ENCODE measurements around the gene E2F8. TPM values are rescaled to one million over a fixed set of nuclear protein-coding genes. Genes with fewer than 3 reads are reported as not detected.

E2F8 gene
- polyA plus RNA-seq, 1 donor, result 11.4 TPM

DNA sequence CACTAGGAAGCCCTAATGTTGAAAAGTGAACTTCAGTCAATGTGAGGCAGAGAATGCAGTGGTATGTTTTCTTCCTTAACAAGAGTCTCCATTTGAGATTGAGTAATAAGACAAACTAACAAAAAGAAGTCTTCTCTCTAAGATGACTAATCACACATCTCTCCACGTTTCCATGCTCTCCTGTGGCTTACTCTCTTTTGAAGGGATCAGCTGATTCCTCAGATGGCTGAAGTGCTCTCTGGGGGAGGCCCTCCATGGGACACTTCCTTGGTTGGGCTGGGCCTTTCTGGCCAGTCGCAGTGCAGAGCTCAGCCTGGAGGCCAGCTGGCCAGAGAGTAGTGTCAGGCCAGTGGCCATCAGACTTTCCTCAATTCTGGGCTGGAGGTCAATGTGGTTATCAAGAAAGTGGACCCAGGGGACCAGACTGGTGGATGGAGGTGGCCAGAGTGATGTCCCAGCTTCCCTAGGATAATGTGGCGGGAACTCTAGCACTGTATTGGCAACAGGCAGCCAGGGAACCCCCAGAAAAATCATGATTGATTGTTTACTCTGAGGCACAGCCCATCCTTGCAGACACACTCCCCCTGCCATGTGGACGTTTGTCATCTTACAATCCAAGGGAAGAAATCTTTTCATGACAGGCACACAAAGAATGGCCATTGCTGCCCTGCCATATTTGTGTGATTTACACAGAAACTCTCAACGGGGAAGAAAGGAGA, 53.5 kb downstream of the E2F8 start:
- no peak for DNase-seq

DNA sequence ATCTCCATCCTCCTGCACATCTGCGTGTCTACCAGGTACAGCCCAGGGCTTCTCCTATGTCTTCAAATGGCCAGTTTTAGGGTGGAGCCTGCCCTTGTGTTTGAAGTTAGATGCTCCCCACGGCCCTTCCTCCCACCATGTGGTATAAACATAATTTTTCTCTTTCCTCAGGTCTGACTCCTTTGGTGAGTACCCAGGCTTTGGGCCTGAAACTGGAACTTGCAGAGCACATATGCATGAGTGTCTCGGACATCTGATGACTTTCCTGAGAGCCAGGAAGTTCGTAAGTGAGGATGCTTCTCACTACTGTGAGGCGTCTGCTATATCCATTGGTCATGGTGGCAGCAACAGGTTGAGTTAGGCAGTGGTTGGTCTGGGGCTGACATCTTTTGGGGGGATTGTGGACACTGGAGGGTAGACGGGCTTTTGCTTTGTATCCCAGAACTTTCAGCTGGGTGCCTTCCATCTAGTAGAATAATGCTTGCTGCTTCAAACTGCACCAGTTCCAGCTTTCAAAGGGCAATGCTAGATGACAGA, 55.2 kb downstream of the E2F8 start:
- no peak for DNase-seq

DNA sequence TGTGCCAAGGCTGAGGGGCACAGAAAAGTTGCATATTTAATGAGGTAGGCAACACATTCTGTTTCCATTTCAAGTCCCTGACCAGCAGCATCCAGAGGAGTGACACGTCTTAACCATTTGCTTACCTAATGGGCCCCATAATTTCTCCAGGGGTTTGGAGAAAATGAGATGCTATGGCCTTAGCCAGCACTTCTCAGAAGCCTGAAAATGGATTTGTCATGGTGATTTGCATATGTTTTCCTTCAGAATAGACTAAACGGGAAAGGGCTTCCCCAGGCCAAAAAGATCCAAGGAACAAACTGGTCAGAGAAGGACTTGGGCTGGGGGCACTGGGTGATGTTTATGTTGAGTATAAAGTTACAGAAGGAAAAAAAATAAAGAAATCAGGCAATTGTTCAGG, 55.7 kb downstream of the E2F8 start:
- no peak for DNase-seq

DNA sequence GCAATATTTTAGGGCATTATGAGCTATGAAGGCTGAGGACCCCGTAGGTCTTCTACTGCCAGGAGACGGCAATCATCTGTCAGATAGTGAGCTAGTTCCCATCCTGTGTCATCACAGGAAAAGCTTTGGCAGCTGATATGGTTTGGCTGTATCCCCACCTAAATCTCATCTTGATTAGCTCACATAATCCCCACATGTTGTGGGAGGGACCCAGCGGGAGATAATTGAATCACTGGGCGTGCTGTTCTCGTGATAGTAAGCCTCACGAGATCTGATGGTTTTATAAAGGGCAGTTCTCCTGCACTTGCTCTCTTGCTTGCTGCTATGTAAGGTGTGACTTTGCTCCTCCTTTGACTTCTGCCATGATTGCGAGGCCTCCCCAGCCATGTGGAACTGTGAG, 57.1 kb downstream of the E2F8 start:
- DNase-seq, result no peak

DNA sequence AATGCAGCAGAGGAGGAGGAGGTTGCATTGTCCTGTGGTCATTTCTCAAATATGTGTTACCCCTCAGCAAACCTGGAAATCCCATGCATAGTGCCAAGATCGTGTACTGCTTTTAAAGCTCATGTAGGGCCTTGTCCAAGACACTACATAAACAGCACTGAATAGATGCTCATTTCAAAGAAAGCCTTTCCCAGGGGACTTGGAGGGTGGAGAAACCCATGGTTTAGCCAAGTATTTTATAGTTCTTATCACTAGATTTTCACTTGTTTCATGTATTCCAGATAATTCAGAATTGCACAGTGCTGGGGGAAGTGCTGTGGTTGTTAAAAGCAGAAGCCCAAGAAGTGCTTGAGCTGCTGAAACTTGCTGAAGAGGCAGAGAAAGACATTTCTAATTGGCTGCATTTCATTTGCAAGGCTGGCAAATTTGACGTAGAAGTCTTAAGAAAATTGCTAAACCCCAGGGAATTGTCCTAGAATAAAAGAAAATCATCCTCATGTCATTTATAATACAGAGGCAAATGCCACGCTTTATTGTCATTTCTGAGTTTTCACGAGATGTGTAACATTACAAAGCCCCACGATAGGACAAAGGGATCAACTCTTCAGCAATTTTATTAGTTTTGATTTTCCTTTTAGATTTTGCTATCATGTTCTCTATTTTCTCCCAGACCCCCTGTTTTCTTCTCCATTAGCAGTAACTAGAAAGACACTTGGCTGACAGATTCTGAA, 59.0 kb downstream of the E2F8 start:
- DNase-seq, result no peak

DNA sequence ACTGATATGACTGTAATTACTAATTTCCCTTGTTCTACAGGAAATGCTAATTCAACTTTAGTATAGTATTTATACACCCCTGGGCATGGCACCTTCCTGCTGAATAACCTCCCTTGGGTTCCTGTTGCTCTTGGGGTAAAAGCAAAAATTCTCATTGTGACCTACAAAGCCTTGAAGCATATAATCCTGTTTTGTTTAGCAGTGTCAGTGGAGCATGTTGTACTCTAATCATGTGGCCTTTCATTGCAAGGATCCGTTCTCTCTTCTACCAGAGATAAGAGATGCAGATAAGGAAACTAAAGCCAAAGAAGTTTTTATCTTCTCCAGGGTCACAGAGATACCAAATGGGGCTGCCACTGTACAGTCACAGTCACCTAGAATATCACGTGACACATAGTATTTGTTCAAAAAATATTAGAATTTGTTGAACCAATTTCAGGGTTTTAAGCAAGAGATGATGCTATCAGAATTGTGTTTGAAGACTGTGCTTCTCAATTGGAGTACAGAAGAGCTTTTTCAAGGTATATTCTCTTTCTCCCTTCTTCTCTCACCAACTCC, 64.0 kb downstream of the E2F8 start:
- no peak for DNase-seq

Other genes starting within 250 kb of the E2F8 start
- not detected for gene MRGPRX2, start 180.2 kb downstream of the E2F8 start, polyA plus RNA-seq (ENCODE audit: insufficient read length)
- gene ZDHHC13, start 123.8 kb downstream of the E2F8 start, polyA plus RNA-seq (ENCODE audit: insufficient read length), result 24.2 TPM
- not detected for gene CSRP3, start 39.0 kb downstream of the E2F8 start, polyA plus RNA-seq (ENCODE audit: insufficient read length)